Germinal center (tissue), 1 donor: Measurements from ENCODE around the gene SNX5.
"Not testable (repeated sequence)": the region's sequence is repeated elsewhere in the genome, so short reads cannot be mapped to it uniquely, and the experiment has no call there.

Experiments
- DNase-seq: peaks from one replicate; pipeline ENCODE4 v3.0.0; 2012; ENCODE audit warnings: mixed read lengths, low spot score

SNX5 gene

GRCh38 chr20:17960400-17960885 is 8.2 kb downstream of the SNX5 start:
- not testable (repeated sequence) for DNase-seq

- DNase-seq = no peak
Measured at GRCh38 chr20:17959257-17959627, 9.4 kb downstream of the SNX5 start.

DNA sequence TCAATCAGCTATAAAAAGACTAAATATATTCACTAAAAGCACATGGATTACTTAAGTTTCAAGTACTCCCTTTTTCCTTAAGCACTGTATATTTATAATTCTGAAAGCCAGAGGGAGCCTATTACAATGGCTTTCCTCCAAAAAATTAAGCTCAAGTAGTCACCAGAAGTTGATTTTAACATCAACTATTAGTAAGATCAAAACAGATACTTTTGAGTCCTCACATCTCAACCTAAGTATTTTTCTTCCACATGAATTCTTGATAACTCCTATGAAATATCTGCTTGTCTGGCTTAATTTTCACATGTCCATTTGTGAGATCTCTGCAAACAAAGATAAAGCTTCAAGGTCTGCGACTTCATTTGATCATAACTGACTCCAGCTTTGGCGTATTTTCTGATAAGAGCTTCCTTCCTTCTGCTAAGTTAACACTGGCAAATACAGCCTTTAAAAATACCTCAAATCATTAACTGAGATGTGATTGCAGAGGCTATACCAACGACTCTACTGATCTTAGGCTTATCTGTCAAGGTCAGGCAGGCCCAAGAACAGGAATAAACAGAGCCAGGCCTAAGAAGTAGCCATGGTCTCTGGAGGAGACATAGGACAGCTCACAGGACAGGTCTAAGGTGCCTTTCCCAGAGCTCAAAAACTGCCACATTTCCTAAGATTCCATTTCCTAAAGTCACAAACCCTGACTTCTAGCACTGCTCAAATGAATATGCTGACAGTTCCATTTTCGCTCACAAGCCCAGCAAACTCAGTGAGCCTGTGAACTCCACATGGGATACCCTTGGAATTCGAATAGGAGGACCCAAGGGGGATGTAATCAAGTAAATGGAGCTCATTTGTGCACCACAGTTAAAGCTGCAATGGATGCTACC is 10.0 kb downstream of the SNX5 start:
- DNase-seq = no peak

GRCh38 chr20:17957505-17958363 is 10.9 kb downstream of the SNX5 start:
- no peak for DNase-seq

GRCh38 chr20:17956099-17956685 is 12.4 kb downstream of the SNX5 start:
- no peak for DNase-seq

- no peak for DNase-seq
Measured at GRCh38 chr20:17955302-17955701, 13.3 kb downstream of the SNX5 start.

GRCh38 chr20:17953935-17954334 is 14.7 kb downstream of the SNX5 start:
- no peak for DNase-seq

DNA sequence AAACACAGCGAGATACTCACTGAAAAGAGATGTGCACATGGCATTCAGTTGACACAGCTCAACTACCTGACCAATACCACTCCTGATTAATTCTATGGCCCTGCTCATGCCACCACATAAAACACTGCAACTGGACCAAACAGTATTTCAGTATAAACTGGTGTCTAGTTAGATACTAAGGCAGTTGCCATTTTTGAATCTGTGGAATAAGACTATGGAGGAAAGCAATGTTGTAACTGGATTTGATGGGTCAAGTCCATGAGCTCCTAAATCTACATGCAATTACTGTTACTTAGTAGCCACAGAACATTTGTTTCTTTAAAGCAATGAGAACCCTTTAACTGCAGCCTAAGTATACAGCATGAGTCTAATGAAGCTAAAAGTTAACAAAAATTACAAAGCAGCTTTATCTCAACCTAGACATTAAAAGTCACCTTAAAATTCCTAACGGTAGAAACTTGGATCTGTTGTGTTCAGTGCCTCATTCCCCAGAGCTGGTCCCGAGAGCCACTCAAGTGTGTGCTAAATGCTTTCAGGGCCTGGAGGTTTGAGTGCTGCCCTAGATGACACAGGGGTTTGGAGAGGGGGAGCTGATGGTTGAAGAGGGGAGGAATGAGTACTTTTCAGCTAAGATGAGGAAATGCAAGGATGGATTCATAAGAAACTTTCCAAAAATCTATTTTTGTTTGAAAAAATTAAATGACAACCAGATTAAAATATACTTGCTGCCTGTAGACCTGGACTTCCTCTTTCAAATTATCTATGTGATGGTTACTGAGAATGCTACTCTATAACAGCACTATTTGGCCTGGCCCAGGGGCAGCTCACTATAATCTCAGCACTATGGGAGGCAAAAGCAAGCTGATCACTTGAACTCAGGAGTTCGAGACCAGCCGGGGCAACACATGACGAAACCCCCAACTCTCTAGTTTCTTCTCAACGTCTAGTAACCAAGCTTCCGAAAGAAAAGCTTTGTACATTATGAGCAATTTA is 15.6 kb downstream of the SNX5 start:
- no peak for DNase-seq

- DNase-seq = no peak
Measured at GRCh38 chr20:17951323-17951722, 17.3 kb downstream of the SNX5 start.

DNA sequence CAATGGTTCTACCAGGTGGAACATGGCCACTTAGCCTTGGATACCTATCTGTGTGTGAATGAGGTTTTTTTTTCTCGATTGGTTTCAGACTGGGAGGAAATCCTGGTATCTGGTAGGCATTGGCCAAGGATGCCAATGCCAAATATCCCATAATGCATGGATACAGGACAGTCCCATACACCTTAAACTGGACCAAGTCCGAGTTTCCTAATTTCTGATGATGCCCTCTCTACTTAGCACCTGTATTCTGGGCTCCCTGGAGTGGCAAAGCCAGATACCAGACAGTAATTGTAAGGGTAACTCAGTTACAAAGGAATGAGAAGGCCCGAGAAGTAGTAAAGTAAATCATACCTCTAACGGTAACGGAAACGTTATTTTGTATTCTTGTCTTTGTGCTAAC is 17.9 kb downstream of the SNX5 start:
- no peak for DNase-seq

GRCh38 chr20:17949899-17950298 is 18.7 kb downstream of the SNX5 start:
- DNase-seq = no peak

GRCh38 chr20:17948442-17948841 is 20.2 kb downstream of the SNX5 start:
- DNase-seq = no peak

GRCh38 chr20:17947474-17947815 is 21.1 kb downstream of the SNX5 start:
- DNase-seq = no peak

DNA sequence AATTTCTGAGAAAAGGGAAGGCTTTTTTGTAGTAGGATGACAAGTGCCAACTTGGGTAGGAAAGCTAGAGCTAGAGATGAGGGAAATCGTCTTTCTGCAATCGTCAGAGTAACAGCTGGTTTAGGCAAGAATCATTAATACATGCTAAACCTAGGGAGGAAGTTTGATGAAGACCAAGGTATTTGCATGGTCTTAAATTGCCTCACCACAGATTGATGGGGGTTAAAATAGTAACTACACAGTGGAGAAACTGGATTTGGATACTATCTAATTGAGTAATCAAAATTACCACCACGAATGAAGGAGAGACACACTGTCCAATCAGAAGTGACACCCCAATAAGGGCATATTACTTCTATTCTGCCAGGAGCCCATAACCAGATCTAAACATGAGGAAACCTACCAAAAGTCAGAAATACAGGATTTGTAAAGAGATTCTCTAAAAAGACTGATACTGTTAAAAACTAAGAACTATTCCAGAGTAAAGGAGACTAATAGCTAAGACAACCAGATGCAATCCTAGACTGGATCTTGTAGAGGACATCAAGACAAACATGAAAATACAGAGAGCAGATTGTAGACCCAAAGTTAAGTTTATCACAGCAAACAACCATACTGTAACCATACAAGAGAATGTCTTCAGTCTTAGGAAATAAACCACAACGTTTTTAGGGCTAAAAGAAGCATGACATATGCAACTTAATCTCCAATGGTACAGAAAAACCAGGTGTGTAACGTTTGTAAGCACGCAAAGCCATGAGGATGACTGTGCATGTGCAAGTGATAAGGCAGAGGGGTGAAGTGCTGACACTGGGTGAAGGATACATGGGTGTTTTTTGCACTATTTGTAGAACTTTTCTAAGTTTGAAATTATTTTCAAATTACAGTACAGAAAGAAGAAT is 21.8 kb downstream of the SNX5 start:
- DNase-seq = no peak

GRCh38 chr20:17946040-17946439 is 22.6 kb downstream of the SNX5 start:
- no peak for DNase-seq

- DNase-seq = no peak
Measured at GRCh38 chr20:17944854-17945474, 23.6 kb downstream of the SNX5 start.

DNA sequence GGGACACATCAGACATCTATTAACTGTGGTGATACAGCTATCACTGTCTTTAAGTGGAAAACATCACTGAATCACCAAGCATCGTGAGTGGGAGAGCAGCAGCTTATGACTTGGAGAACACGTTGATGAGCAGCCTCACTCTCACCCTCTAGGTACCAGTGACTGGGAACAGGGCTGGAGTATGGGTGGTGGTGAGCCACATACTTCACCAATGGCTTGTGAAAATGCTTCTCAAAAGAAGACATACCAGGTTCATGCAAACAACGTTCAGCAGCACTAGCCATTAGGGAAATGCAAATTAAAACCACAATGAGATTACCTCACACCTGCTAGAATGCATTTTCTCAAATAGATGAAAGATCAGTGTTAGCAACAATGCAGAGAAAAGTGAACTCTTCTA is 25.3 kb downstream of the SNX5 start:
- DNase-seq = peak; percentile 42

DNA sequence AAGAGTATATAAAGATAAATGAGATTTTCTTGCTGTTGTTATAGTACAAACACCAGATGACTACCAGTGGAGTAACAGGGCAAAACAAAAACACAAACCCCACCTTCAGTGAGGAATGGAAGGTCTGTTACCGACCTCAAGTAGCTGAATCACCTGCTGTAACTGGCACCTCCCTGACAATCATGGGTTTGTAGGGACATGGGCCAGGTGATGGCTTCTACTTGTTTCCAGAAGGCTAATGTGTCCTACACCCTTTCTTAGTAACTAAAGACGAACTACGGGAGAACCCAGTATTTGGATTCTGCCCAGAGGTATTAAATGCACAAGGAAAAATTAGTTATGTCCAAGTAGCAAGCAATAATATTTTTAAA is 26.8 kb downstream of the SNX5 start:
- DNase-seq = no peak

- no peak for DNase-seq
Measured at GRCh38 chr20:17941087-17941825, 27.3 kb downstream of the SNX5 start.
